ENCODE measurements around the gene PAM16. TPM values are rescaled to one million over a fixed set of nuclear protein-coding genes. Genes with fewer than 3 reads are reported as not detected.

The PAM16 gene
- total and polyA plus RNA-seq, 4 donors: 14.0 to 70.5 (median 29.6) TPM

GRCh38 chr16:4380119-4381063 is 29.3 kb upstream of the PAM16 start (continued):
- TF ChIP-seq ZBTB33 (IDR thresholded peaks at IDR 0.05): no peak

DNA sequence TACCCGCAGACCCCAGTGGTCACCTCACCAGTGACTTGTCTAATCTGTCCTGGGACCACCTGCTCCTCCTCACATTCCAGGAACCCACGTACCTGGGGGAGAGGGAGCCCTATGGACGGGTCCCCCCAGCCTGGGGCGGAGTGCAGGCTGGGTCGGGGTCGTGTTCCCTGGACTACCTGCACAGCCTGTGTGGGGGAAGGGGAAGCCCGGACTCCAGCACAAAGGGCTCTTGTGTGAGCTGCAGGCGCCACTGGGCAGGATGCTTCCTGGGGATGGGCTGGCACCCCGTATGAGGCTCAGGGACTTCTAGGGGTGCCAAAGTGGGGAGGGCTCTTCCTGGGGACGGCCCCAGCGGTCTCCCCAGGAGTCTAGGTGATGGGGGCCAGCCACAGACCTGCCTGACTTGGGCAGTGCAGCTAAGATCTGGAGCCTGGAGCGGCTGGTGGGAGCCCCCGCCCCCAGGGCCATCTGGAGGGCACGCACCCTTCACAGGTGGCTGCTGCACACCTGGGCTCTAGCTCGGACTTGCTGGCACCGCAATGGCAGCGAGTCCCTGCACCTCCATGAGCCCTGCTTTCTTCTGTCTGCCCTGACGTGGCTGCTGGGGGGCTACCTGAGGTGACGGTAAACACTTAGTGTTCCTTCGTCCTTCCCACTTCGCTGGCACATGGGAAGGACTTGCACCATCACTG is 28.0 kb upstream of the PAM16 start:
- 90% methylated on average over 21 of the region's 21 CpGs for WGBS
- Histone ChIP-seq H3K4me1 (ENCODE audit: control insufficient read depth in 4 of 4, insufficient read depth in 4 of 4, low read length in 3 of 4) (peaks cover 22 to 60% (median 45%) of the 10 kb centered on the region in 4 donors), H3K9ac (ENCODE audit: low read depth in 1 of 2, low read length in 2 of 2) (no peak overlapping the region)

DNA sequence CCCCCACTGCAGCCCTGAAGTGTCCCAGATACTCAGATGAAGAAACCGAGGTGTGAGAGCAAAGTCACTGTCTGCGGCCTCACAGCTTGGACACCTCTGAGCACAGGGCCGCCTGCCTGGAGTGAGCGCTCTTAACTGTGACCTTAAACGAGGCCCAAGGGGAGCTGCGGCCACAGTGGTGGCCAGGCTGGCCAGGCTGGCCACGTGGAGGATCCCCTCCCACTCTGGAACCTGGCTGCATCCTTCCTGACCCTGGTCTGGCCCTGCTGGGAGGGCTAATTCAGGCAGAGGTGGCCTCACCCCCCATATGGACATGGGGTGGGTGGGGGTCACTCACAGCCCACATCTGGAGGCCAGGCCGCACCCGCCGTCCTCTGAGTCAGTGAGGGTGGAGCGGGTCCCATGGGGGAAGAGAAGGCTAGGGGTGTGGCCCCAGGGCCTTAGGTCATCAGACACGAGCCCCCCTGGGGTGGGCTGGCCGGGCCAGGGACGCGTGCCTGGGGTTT is 27.1 kb upstream of the PAM16 start:
- Histone ChIP-seq H3K9me3 (ENCODE audit: control insufficient read depth in 4 of 4, low read length in 3 of 4) (no peaks in the 10 kb centered on the region), H3K4me3 (ENCODE audit: low read depth in 1 of 3, low read length in 3 of 3) (no peak overlapping the region), H3K9ac (ENCODE audit: low read depth in 1 of 2, low read length in 2 of 2) (no peak overlapping the region), H3K4me1 (ENCODE audit: control insufficient read depth in 4 of 4, insufficient read depth in 4 of 4, low read length in 3 of 4) (peaks cover 22 to 69% (median 53%) of the 10 kb centered on the region in 4 donors), H3K27ac (ENCODE audit: low read depth in 1 of 2, low read length in 2 of 2) (no peak overlapping the region), H3K36me3 (ENCODE audit: control insufficient read depth in 4 of 4, insufficient read depth in 3 of 4, low read depth in 1 of 4, low read length in 3 of 4) (peaks cover 0 to 17% (median 7%) of the 10 kb centered on the region in 4 donors), H3K27me3 (ENCODE audit: control insufficient read depth in 4 of 4, insufficient read depth in 4 of 4, low read length in 3 of 4) (no peaks in the 10 kb centered on the region)
- WGBS: 72% methylated on average over 15 of the region's 15 CpGs
- DNase-seq (ENCODE audit: low spot score): no peak
- no peak for TF ChIP-seq YY1 (IDR thresholded peaks at IDR 0.05)
- TF ChIP-seq TAF1 (conservative IDR thresholded peaks at IDR 0.05): no peak
- no peak for TF ChIP-seq RAD21 (IDR thresholded peaks at IDR 0.05)
- no peak for TF ChIP-seq FOXA2 (IDR thresholded peaks at IDR 0.05)
- no peak for TF ChIP-seq EGR1 (IDR thresholded peaks at IDR 0.05; ENCODE audit: low read depth in 2 of 2)
- no peak for TF ChIP-seq RXRA (IDR thresholded peaks at IDR 0.05)
- TF ChIP-seq HNF4G (IDR thresholded peaks at IDR 0.05): no peak
- no peak for TF ChIP-seq REST (IDR thresholded peaks at IDR 0.05)
- TF ChIP-seq ZBTB33 (IDR thresholded peaks at IDR 0.05): no peak
- no peak for TF ChIP-seq SP1 (IDR thresholded peaks at IDR 0.05)

More for the DNA sequence above, 28.0 kb upstream of the PAM16 start:
- Histone ChIP-seq H3K36me3 (ENCODE audit: control insufficient read depth in 4 of 4, insufficient read depth in 3 of 4, low read depth in 1 of 4, low read length in 3 of 4) (peaks cover 0 to 17% (median 7%) of the 10 kb centered on the region in 4 donors), H3K27me3 (ENCODE audit: control insufficient read depth in 4 of 4, insufficient read depth in 4 of 4, low read length in 3 of 4) (no peaks in the 10 kb centered on the region), H3K27ac (ENCODE audit: low read depth in 1 of 2, low read length in 2 of 2) (no peak overlapping the region), H3K4me3 (ENCODE audit: low read depth in 1 of 3, low read length in 3 of 3) (no peak overlapping the region), H3K9me3 (ENCODE audit: control insufficient read depth in 4 of 4, low read length in 3 of 4) (no peaks in the 10 kb centered on the region)
- DNase-seq (ENCODE audit: low spot score): no peak
- no peak for TF ChIP-seq REST (IDR thresholded peaks at IDR 0.05)
- TF ChIP-seq FOXA2 (IDR thresholded peaks at IDR 0.05): no peak
- TF ChIP-seq JUND (IDR thresholded peaks at IDR 0.05): no peak
- TF ChIP-seq TAF1 (conservative IDR thresholded peaks at IDR 0.05): no peak
